Measurements from ENCODE around the gene HBQ1.

GRCh38 chr16:185691-186090 is 5.4 kb downstream of the HBQ1 start:
- TF ChIP-seq CTCF (IDR thresholded peaks at IDR 0.05) (no peak), POLR2A (IDR thresholded peaks at IDR 0.05) (no peak), POLR2AphosphoS5 (IDR thresholded peaks at IDR 0.05) (no peak)

All from sigmoid colon (tissue), 4 donors.